Smooth muscle cell of the brain vasculature (primary cell): Measurements from ENCODE around the gene IFNL3.
"Not testable (repeated sequence)": the region's sequence is repeated elsewhere in the genome, so short reads cannot be mapped to it uniquely, and the experiment has no call there.

Experiments used
- DNase-seq: peaks from one replicate; pipeline ENCODE4 v3.0.0-alpha.2; 2012; ENCODE audit warnings: low read depth, low spot score

The IFNL3 gene

GRCh38 chr19:39244410-39245100, at the start of gene IFNL3:
IFNL3 (minus strand) TSS chr19:39245006; CDS start chr19:39244967, 39 bp downstream.
- not testable (repeated sequence) for DNase-seq

GRCh38 chr19:39293394-39293793, 48.6 kb upstream of the IFNL3 start:
- no peak for DNase-seq

- no peak for DNase-seq
These were observed 39.2 kb upstream of the IFNL3 start for GRCh38 chr19:39284032-39284431.

- no peak for DNase-seq
These were observed 37.2 kb upstream of the IFNL3 start for GRCh38 chr19:39282021-39282420.

- DNase-seq, result no peak
These were observed 32.8 kb upstream of the IFNL3 start for GRCh38 chr19:39277598-39277997.

- DNase-seq, result no peak
These were observed 31.9 kb upstream of the IFNL3 start for GRCh38 chr19:39276740-39277139.

- no peak for DNase-seq
These were observed 30.8 kb upstream of the IFNL3 start for GRCh38 chr19:39275578-39275977.

GRCh38 chr19:39273859-39274258, 29.1 kb upstream of the IFNL3 start:
- DNase-seq, result not testable (repeated sequence)

- no peak for DNase-seq
These were observed 25.4 kb upstream of the IFNL3 start for GRCh38 chr19:39270036-39270871.

GRCh38 chr19:39269369-39269768, 24.6 kb upstream of the IFNL3 start:
- DNase-seq, result not testable (repeated sequence)

- DNase-seq, result not testable (repeated sequence)
These were observed 23.9 kb upstream of the IFNL3 start for GRCh38 chr19:39268531-39269223.

GRCh38 chr19:39268085-39268484, 23.3 kb upstream of the IFNL3 start, which contains the start of gene IFNL2:
IFNL2 (plus strand) TSS chr19:39268396; CDS start chr19:39268569, 173 bp downstream.
- not testable (repeated sequence) for DNase-seq

- no peak for DNase-seq
These were observed 20.6 kb upstream of the IFNL3 start for GRCh38 chr19:39265321-39265916.

- DNase-seq, result no peak
These were observed 19.8 kb upstream of the IFNL3 start for GRCh38 chr19:39264306-39265290.

GRCh38 chr19:39263912-39264305, 19.1 kb upstream of the IFNL3 start:
- no peak for DNase-seq

- no peak for DNase-seq
These were observed 17.7 kb upstream of the IFNL3 start for GRCh38 chr19:39262496-39262895.

- no peak for DNase-seq
These were observed 16.9 kb upstream of the IFNL3 start for GRCh38 chr19:39261704-39262103.

- DNase-seq, result no peak
These were observed 12.4 kb upstream of the IFNL3 start for GRCh38 chr19:39257227-39257626.

GRCh38 chr19:39254531-39255345, 9.9 kb upstream of the IFNL3 start:
- no peak for DNase-seq
